ENCODE data around the gene GPC1. TPM values are rescaled to one million over a fixed set of nuclear protein-coding genes. Genes with fewer than 3 reads are reported as not detected.

GPC1 gene
- total RNA-seq, 1 donor from 2014 or later: 58.0 TPM

GRCh38 chr2:240451791-240452461 is 16.5 kb downstream of the GPC1 start:
- Mint-ChIP-seq H3K4me3 (peak overlapping the region; percentile 83), H3K9me3 (no peaks in the 10 kb centered on the region), H3K27ac (peak overlapping the region; percentile 96), H3K36me3 (peaks cover 4% of the 10 kb centered on the region), H3K27me3 (peaks cover 24% of the 10 kb centered on the region), H3K4me1 (ENCODE audit: unreplicated experiment) (peaks cover 24% of the 10 kb centered on the region)
- no peak for TF ChIP-seq CTCF (conservative IDR thresholded peaks at IDR 0.05)
- DNase-seq (ENCODE audit: extremely low spot score, unreplicated experiment): no peak

GRCh38 chr2:240452462-240453256 is 17.2 kb downstream of the GPC1 start:
- Mint-ChIP-seq H3K27me3 (peaks cover 24% of the 10 kb centered on the region), H3K9me3 (no peaks in the 10 kb centered on the region), H3K36me3 (peaks cover 4% of the 10 kb centered on the region), H3K4me1 (ENCODE audit: unreplicated experiment) (peaks cover 24% of the 10 kb centered on the region), H3K27ac (peak overlapping the region; percentile 96), H3K4me3 (peak overlapping the region; percentile 83)
- DNase-seq (ENCODE audit: extremely low spot score, unreplicated experiment): no peak
- no peak for TF ChIP-seq CTCF (conservative IDR thresholded peaks at IDR 0.05)

GRCh38 chr2:240453461-240454105 is 18.1 kb downstream of the GPC1 start:
- no peak for DNase-seq (ENCODE audit: extremely low spot score, unreplicated experiment)
- Mint-ChIP-seq H3K4me1 (ENCODE audit: unreplicated experiment) (peaks cover 23% of the 10 kb centered on the region), H3K27ac (peak overlapping the region; percentile 98), H3K27me3 (peaks cover 24% of the 10 kb centered on the region), H3K9me3 (no peaks in the 10 kb centered on the region), H3K36me3 (peaks cover 4% of the 10 kb centered on the region), H3K4me3 (peak overlapping the region; percentile 92)
- TF ChIP-seq CTCF (conservative IDR thresholded peaks at IDR 0.05): no peak

GRCh38 chr2:240454106-240454901 is 18.8 kb downstream of the GPC1 start:
- peak overlapping the region; percentile 92 for H3K4me3 Mint-ChIP-seq
- peaks cover 23% of the 10 kb centered on the region for H3K4me1 Mint-ChIP-seq (ENCODE audit: unreplicated experiment)
- peak overlapping the region; percentile 98 for H3K27ac Mint-ChIP-seq
- peaks cover 4% of the 10 kb centered on the region for H3K36me3 Mint-ChIP-seq
- TF ChIP-seq CTCF (conservative IDR thresholded peaks at IDR 0.05): no peak
- no peak for DNase-seq (ENCODE audit: extremely low spot score, unreplicated experiment)
- H3K27me3 Mint-ChIP-seq: peaks cover 24% of the 10 kb centered on the region
- no peaks in the 10 kb centered on the region for H3K9me3 Mint-ChIP-seq

DNA sequence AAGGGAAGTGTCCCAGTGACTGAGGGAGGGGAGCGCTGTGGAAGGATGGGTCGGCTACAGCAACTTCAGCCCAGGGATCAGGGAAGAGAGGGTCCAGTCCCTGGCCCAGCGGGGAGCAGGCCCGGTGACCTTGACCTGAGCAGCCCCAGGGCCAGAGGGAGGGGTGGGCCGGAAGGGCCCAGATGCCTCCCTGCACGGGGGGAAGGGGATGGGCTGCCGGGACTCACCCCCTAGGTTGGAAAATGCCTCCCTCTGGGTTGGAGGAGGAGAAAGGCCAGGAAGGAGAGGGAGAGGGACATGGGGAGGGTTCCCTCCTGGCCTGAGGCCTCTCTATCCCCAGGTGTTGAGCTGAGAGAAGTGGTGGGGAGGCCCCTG is 19.8 kb downstream of the GPC1 start:
- Mint-ChIP-seq H3K27me3 (peaks cover 16% of the 10 kb centered on the region), H3K36me3 (no peaks in the 10 kb centered on the region), H3K4me3 (peak overlapping the region; percentile 92), H3K27ac (peak overlapping the region; percentile 98), H3K9me3 (no peaks in the 10 kb centered on the region), H3K4me1 (ENCODE audit: unreplicated experiment) (peaks cover 14% of the 10 kb centered on the region)
- no peak for TF ChIP-seq CTCF (conservative IDR thresholded peaks at IDR 0.05)
- no peak for DNase-seq (ENCODE audit: extremely low spot score, unreplicated experiment)
